Stomach smooth muscle (tissue), 2 donors: ENCODE measurements around the gene AMD1.
"Not testable (repeated sequence)": the region's sequence is repeated elsewhere in the genome, so short reads cannot be mapped to it uniquely, and the experiment has no call there.

Source experiments
- H3K27ac ChIP-seq: one replicate; pipeline ENCODE4 v1.7.0; 2013; ENCODE audit warnings: mild to moderate bottlenecking, low read length, inconsistent platforms
- H3K27me3 ChIP-seq, 2 donors: one replicate each; pipeline ENCODE4 v1.7.0; 2013; ENCODE audit warnings: low read length in 2 of 2; ENCODE audit not compliant: insufficient read depth in 2 of 2, control insufficient read depth in 1 of 2
- H3K36me3 ChIP-seq, 2 donors: one replicate each; pipeline ENCODE4 v1.7.0; 2013; ENCODE audit warnings: low read length in 2 of 2; ENCODE audit not compliant: control insufficient read depth in 2 of 2, insufficient read depth in 2 of 2
- H3K4me1 ChIP-seq: one replicate; pipeline ENCODE4 v1.7.0; 2013; ENCODE audit warnings: low read length; ENCODE audit not compliant: control insufficient read depth, insufficient read depth
- H3K4me3 ChIP-seq, 2 donors: one replicate each; pipeline ENCODE4 v1.7.0; 2013; ENCODE audit warnings: low read length in 2 of 2
- H3K9ac ChIP-seq, 2 donors: one replicate each; pipeline ENCODE4 v1.7.0; 2013; ENCODE audit warnings: low read length in 2 of 2, mild to moderate bottlenecking in 1 of 2
- H3K9me3 ChIP-seq, 2 donors: one replicate each; pipeline ENCODE4 v1.7.0; 2013; ENCODE audit warnings: low read length in 2 of 2; ENCODE audit not compliant: control insufficient read depth in 2 of 2
- donor health status: healthy.
- donor health status: Pancreatic carcinoma.

Gene AMD1

DNA sequence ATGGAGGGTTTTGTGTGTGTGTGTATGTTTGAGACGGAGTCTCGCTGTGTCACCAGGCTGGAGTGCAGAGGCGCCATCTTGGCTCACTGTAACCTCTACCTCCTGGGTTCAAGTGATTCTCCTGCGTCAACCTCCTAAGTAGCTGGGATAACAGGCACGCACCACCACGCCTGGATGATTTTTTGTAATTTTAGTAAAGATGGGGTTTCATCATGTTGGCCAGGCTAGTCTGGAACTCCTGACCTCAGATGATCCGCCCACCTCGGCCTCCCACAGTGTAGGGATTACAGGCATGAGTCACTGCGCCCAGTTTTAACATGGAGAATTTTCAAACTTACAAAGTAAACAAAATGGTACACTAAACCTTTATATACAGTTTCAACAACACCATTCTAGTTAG lies 22.8 kb downstream of the AMD1 start:
- H3K36me3 ChIP-seq, result peaks cover 32 to 37% of the 10 kb centered on the region in 2 donors
- no peak overlapping the region for H3K4me3 ChIP-seq

DNA sequence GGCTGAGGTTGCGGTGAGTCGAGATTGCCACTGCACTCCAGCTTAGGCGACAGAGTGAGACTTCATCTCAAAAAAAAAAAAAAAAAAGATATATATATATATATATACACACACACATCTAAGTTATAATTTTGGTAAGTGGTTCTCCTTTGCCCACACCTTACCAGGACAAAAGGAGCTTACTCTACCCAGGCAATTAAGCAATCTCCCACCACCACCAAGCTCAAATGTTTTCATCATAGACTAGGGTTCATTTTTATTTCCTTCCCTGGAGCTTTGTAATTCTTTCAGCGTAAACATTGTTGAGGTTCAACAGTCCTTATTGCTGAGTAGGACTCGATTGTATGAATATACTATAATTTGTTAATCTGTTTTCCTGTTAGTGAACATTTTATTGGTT lies 23.5 kb downstream of the AMD1 start:
- H3K27me3 ChIP-seq, result no peaks in the 10 kb centered on the region
- no peaks in the 10 kb centered on the region for H3K9me3 ChIP-seq
- H3K4me1 ChIP-seq, result no peaks in the 10 kb centered on the region
- H3K27ac ChIP-seq, result no peak overlapping the region
- no peak overlapping the region for H3K4me3 ChIP-seq
- peaks cover 25 to 34% of the 10 kb centered on the region in 2 donors for H3K36me3 ChIP-seq
- H3K9ac ChIP-seq, result no peak overlapping the region

More for the DNA sequence above, 22.8 kb downstream of the AMD1 start:
- Histone ChIP-seq H3K27me3 (no peaks in the 10 kb centered on the region), H3K9ac (no peak overlapping the region), H3K9me3 (no peaks in the 10 kb centered on the region), H3K4me1 (no peaks in the 10 kb centered on the region), H3K27ac (no peak overlapping the region)

DNA sequence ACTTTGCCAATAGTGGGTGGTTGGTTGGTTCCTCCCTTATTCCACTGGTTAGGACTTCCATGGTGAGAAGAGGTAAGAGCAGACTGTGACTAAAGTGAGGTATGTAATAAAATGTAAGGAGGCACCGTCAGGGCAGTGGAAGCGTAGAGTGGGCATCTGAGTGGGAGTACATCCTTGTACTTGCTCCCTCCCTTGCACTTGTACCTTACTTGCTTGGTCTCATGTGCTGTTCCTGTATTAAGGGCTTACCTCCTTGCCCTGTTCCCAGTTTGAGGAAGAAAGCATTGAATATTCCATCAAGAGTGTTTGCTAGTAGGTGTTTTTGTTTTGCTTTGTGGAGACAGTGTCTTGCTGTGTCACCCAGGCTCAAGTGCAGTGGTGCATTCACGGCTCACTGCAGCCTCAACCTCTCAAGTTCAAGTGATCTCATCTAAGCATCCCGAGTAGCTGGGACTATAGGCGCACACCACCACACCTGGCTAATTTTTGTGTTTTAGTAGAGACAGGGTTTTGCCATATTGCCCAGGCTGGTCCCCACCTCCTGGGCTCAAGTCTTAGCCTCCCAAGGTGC lies 25.5 kb downstream of the AMD1 start:
- Histone ChIP-seq H3K4me1 (no peaks in the 10 kb centered on the region), H3K9me3 (no peaks in the 10 kb centered on the region), H3K27me3 (no peaks in the 10 kb centered on the region), H3K9ac (no peak overlapping the region), H3K36me3 (peaks cover 15 to 21% of the 10 kb centered on the region in 2 donors), H3K27ac (no peak overlapping the region), H3K4me3 (no peak overlapping the region)

DNA sequence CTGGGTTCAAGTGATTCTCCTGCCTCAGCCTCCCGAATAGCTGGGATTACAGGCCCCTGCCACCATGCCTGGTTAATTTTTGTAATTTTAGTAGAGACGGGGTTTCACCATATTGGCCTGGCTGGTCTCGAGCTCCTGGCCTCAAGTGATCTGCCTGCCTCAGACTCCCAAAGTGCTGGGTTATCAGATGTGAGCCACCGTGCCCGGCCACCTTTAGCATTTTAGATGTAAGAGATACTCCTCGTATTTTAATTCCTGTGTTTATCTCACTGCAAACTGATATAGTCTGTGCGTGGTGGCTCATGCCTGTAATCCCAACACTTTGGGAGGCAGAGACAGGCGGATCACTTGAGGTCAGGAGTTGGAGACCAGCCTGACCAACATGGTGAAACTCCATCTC lies 27.0 kb downstream of the AMD1 start:
- not testable (repeated sequence) for H3K4me1 ChIP-seq, H3K9me3 ChIP-seq, H3K36me3 ChIP-seq, H3K27ac ChIP-seq, H3K4me3 ChIP-seq, H3K9ac ChIP-seq, H3K27me3 ChIP-seq

DNA sequence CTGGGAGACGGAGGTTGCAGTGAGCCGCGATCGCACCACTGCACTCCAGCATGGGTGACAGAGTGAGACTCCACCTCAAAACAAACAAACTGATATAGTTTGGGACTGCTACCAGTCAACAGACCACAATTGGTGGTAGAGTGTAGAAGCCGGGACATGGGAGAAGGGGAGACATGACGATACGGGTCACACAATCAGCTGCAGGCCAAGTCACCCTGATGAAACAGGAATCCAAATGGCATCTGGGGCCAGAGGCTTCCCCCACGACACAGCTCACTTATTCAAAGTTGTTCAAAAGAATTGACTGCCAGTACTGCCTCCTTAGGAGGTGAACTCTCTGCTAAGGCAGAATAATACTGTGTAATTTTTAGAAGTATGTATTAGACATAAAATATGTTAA lies 27.5 kb downstream of the AMD1 start:
- H3K4me1 ChIP-seq, result no peaks in the 10 kb centered on the region
- no peak overlapping the region for H3K27ac ChIP-seq
- no peak overlapping the region for H3K4me3 ChIP-seq
- peaks cover 5% of the 10 kb centered on the region in 2 donors for H3K36me3 ChIP-seq
- no peaks in the 10 kb centered on the region for H3K27me3 ChIP-seq
- H3K9me3 ChIP-seq, result no peaks in the 10 kb centered on the region
- H3K9ac ChIP-seq, result no peak overlapping the region

DNA sequence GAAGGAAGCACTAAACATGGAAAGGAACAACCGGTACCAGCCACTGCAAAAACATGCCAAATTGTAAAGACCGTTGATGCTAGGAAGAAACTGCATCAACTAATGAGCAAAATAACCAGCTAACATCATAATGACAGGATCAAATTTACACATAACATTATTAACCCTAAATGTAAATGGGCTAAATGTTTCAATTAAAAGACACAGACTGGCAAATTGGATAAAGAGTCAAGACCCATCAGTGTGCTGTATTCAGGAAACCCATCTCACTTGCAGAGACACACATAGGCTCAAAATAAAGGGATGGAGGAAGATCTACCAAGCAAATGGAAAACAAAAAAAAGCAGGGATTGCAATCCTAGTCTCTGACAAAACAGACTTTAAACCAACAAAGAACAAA lies 31.7 kb downstream of the AMD1 start:
- not testable (repeated sequence) for H3K9me3 ChIP-seq, H3K36me3 ChIP-seq, H3K4me3 ChIP-seq, H3K27me3 ChIP-seq, H3K9ac ChIP-seq, H3K4me1 ChIP-seq, H3K27ac ChIP-seq

DNA sequence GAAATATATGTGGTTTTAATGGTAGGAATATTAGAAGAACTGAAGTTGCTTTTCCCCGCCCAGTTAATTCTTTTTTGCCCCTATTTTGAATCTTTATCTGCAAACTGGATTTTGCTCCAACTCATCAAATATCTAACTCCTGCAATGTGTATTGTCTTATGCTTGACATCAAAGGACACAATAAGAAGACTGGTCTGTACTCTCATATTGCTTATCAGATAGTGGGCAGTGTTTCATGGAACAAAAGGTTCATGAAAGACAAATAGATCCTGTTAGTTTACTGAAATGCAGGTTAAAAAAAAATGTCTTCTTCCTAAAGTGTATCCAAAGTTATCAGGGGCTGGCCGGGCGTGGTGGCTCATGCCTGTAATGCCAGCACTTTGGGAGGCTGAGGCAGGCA lies 56.2 kb downstream of the AMD1 start:
- H3K9ac ChIP-seq, result no peak overlapping the region
- no peak overlapping the region for H3K4me3 ChIP-seq
- H3K27ac ChIP-seq, result no peak overlapping the region
- no peaks in the 10 kb centered on the region for H3K27me3 ChIP-seq
- H3K4me1 ChIP-seq, result no peaks in the 10 kb centered on the region
- no peaks in the 10 kb centered on the region for H3K36me3 ChIP-seq
- H3K9me3 ChIP-seq, result no peaks in the 10 kb centered on the region

DNA sequence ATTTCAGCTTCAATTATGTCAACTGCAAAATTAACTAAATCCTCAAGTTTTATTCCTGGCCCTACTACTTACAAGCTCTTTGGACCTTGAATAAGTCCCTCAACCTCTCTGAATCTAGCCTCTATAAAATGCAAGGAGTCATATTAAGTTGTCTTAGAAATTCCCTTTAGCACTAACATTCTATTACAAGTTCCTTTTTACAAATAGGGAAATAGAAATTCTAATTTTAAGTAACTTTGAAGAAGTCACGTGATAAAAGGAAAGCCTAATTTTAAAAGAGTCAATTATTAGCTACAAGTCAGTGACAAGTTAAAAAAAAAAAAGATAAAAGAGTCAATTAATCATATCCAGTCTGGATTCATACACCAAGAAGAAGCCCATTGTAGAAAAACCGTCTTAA lies 59.3 kb downstream of the AMD1 start:
- Histone ChIP-seq H3K36me3 (no peaks in the 10 kb centered on the region), H3K27ac (no peak overlapping the region), H3K9ac (no peak overlapping the region), H3K4me3 (no peak overlapping the region), H3K4me1 (no peaks in the 10 kb centered on the region), H3K27me3 (no peaks in the 10 kb centered on the region), H3K9me3 (no peaks in the 10 kb centered on the region)

DNA sequence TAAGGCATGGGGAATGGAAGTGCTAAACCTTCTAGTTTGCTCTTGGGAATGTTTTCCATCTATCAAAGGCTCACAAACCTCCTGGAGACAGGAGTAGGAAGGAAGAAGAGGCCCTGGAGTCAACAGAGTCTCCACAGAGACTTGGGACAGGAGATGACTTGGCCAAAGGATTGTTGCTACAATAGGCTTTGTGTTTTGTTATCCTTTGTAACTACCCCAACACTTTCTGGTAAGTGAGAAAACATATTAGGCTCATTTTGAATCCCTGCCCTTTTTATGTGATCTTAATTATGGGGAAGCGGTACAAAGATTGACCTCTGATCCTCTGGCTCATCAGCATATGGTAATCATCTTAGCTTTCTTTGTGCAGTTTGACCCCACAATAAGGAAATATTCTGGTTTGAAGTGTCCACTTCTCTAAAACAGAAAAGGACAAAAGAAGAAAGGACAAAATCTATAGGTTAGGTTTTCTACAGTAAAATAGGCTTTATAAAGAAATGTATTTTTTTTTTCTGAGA lies 59.9 kb downstream of the AMD1 start:
- Histone ChIP-seq H3K36me3 (no peaks in the 10 kb centered on the region), H3K27me3 (no peaks in the 10 kb centered on the region), H3K27ac (no peak overlapping the region), H3K4me3 (no peak overlapping the region), H3K9me3 (no peaks in the 10 kb centered on the region), H3K4me1 (no peaks in the 10 kb centered on the region), H3K9ac (no peak overlapping the region)

DNA sequence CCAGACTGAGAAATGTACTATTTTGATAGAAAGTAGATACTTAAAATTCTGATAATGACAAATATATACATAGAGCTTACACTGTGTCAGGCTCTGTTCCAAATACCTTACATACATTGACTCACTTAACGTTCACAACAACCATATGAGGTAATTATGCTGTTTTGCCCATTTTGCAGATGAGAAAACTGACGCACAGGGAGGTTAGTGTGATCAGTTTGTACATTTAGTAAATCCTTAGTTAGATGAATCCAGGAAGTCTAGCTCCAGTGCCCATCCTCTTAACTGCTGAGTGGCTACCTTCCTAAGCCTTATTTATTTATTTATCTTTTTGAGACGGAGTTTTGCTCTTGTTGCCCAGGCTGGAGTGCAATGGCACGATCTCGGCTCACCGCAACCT lies 60.6 kb downstream of the AMD1 start:
- no peak overlapping the region for H3K9ac ChIP-seq
- H3K27ac ChIP-seq, result no peak overlapping the region
- no peaks in the 10 kb centered on the region for H3K4me1 ChIP-seq
- H3K27me3 ChIP-seq, result no peaks in the 10 kb centered on the region
- H3K9me3 ChIP-seq, result no peaks in the 10 kb centered on the region
- no peak overlapping the region for H3K4me3 ChIP-seq
- H3K36me3 ChIP-seq, result no peaks in the 10 kb centered on the region

DNA sequence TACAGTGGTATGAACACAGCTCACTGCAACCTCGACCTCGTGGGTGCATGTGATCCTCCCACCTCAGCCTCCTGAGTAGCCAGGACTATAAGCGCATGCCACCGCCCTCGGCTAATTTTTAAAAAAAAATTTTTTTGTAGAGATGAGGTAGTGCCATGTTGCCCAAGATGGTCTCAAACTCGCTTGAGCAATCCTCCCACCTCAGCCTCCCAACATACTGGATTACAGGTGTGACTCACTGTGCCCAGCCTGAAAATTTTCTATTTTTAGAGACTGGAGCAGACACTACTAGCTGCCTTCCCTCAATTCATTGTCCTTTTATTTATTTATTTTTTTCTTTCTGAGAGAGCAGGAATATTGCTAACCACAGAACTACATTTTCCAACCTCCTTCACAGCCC lies 63.6 kb downstream of the AMD1 start:
- no peak overlapping the region for H3K9ac ChIP-seq
- H3K4me3 ChIP-seq, result no peak overlapping the region
- H3K36me3 ChIP-seq, result no peaks in the 10 kb centered on the region
- no peaks in the 10 kb centered on the region for H3K27me3 ChIP-seq
- H3K4me1 ChIP-seq, result no peaks in the 10 kb centered on the region
- no peak overlapping the region for H3K27ac ChIP-seq
- H3K9me3 ChIP-seq, result no peaks in the 10 kb centered on the region
